ENCODE results near the gene PPP1R17. TPM values are rescaled to one million over a fixed set of nuclear protein-coding genes. Genes with fewer than 3 reads are reported as not detected.

The PPP1R17 gene
- not detected in 2 replicates for total RNA-seq

DNA sequence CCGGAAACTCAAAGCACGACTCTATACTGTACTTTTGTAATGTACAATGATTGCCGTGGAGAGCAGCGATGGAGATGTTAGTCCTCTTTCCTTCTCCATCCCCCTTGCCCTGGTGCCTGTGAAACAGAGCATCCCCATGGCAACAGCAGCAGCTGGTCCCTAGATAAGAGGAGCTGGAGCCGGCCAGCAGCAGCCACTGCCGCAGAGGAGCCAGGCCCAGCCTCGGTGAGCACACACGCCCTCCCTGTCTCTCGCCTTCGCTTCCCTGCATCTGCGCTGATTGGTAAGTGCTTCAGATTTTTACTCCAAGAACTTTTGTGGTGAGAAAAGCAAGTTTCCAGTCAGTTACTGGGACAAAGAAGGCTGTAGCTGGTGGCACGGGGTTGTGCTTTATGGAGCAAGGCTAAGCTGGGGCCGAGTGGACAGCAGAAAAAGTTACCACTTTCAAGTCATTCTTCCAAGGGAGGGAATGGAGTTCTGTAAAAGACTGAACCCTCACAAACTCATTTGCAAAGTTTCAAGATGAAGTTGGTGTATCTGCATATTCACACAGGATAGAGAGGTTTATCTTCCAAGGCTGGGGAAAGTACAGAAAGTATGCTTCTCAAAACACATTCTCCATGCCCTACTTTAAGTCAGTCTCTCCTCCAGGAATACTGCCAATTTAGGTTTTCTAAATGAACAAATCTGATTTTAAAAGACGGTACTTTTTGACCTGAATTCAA lies at the start of gene PPP1R17:
PPP1R17 (plus strand) TSS at position 192 of the 725 bp plus-strand sequence. CDS start 5,227 bp downstream, outside the sequence.

Other genes starting within 250 kb of the PPP1R17 start
- not detected in 2 replicates for gene ITPRID1, start 173.1 kb upstream of the PPP1R17 start, total RNA-seq

Data from bronchus fibroblast of lung (primary cell).